ENCODE data around the gene GALT. TPM values are rescaled to one million over a fixed set of nuclear protein-coding genes. Genes with fewer than 3 reads are reported as not detected.
A peak's percentile ranks its signal among the peaks of the same experiment; 100 is the strongest.

The GALT gene
- polyA plus RNA-seq (2013, experiment 1 of 2; ENCODE audit: insufficient read length), result 26.2 TPM
- 27.7 TPM for polyA plus RNA-seq (2013, experiment 2 of 2; ENCODE audit: insufficient read length)

DNA sequence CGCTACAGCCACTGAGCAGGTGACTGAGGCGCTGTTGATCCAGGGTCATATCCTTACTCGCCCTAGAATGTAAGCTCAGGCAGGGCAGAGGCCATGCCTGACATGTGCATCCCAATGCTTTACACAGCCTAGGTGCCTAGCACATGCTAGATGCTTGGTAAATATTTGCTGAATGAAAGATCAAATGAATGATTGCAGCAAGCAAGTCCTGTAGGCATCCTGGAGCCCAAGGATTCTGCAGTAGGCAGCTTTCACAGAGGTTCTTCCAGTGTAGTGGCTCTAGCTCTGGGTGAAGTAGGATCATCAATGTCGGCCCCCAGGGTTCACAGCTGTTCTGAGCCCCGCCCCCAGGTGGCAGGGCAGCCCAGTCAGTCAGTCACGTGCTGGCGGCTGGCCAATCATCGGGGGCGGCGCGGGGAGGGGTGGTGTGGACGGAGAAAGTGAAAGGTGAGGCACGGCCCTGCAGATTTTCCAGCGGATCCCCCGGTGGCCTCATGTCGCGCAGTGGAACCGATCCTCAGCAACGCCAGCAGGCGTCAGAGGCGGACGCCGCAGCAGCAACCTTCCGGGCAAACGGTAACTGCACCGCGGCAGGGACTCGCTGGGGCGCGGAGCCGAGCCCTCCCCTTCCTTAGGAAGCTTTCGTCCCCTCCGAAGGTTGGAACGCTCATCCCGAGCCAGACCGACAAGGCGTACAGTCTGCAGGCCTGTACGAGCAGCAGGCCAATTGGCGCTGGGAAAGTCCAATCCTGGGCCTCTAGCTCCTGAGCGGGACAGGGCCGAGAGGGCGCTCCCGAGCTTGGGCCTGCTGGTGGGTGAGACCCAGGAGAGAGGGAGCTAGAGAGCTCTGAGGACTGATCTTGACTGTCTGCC is at the start of gene GALT:
Gene GALT (plus strand): TSS at position 465 of the 873 bp plus-strand sequence. CDS start 30 bp downstream, at position 495.
- DNase-seq, result peak; percentile 85

GRCh38 chr9:34599546-34599945 is 46.9 kb upstream of the GALT start:
- no peak for DNase-seq

- no peak for DNase-seq
These were observed 45.6 kb upstream of the GALT start for GRCh38 chr9:34600908-34601307.

- no peak for DNase-seq
These were observed 44.4 kb upstream of the GALT start for GRCh38 chr9:34601937-34602573.

DNA sequence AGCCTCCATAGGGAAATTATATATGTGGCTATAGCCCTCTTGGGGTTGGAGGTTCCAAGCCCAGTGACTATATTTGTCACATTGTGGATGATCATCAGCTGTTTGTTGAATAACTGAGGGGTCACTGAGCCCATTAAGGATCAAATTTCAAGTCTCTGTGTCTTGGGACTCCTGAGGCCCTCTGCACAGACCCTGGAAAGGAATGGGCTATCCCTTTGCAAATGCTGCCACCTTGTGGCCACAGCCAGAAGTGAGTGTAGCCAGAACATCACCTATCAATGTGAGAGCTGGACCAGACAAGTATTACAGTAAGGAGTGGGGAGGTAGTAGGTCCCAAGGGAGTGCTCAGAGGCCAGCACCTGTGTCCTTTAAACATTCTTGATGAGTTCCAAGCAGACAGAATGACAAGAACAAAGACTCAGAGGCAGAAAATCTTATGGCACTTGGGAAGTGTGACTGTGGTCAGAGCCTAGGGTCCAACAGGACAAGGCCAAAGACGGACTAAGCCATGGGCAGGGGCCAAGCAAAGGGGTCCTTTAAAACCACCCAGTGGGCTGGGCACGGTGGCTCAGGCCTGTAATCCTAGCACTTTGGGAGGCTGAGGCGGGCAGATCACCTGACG is 42.8 kb upstream of the GALT start:
- peak; percentile 56 for DNase-seq

DNA sequence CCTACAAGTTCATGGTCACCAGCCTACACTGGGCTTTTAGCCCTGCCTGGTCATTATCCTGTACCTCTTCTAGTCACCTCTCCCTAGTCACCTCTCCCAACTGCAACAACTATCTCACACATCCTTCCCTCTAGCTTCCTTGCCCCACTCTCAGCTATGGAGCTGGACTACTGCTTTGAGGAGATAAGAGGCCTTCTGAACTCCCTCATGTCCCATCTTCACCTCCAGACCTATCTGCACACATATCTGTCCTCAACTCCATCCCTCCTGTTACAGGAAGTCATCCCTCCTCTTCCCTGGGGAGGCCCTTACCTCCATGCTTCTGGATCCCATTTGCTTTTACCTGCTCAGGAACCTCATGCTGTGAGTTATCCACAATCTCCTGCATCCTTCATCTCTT is 40.3 kb upstream of the GALT start:
- no peak for DNase-seq

GRCh38 chr9:34606905-34607304 is 39.6 kb upstream of the GALT start:
- DNase-seq, result no peak

- no peak for DNase-seq
These were observed 39.1 kb upstream of the GALT start for GRCh38 chr9:34607331-34607730.

- DNase-seq, result no peak
These were observed 35.9 kb upstream of the GALT start for GRCh38 chr9:34610434-34611206.

- DNase-seq, result no peak
These were observed 35.1 kb upstream of the GALT start for GRCh38 chr9:34611251-34611810.

DNA sequence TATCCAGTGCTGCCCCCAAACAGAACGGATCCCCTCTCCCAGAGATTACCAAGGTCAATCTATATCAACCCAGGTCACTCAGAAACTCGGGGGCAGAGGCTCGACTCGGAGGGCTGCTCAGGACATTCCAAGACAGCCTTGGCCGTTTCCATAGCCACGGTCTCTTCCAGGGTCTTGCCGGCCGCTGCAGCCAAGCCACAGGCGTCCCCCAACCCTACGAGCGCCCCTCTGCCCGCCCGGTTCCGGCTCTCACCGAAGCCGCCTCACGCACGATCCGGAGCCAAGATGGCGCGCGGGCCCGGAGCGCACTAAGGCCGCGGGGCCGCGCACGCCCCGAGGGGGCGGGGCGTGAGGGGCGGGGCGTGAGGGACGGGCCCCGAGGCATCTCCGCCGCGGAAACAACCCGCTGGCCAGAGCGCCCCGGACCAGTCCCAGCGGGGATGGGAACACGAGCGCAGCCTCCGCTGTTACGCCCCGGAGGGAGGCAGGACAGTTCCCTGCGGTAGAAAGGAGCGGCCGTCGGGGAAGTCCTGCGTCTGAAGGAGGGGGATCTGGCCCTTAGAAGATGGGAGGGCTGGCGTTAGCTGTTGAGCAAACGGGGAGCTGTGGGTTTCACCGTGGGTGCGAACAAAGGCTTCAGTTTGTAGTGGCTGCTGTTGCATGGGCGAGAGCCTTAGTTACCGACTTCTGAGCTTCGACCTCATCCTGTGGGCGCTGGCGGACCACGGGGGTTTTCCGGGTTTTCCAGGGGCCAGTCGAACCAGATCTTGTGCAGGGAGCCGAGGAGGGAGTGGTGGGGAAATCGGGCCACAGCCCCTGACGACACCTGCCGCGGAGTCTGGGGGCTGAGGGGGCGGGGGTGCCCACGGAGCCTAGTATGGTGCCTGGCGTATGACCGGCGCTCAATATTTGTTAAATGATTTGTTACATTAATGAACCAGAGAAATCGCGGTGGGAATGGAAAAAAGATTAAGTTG is 34.4 kb upstream of the GALT start, which contains the start of gene RPP25L:
Gene RPP25L (minus strand): TSS at position 287 of the 977 bp plus-strand sequence. CDS start 801 bp downstream, outside the sequence.
- DNase-seq, result peak; percentile 85

- peak; percentile 60 for DNase-seq
These were observed 33.6 kb upstream of the GALT start for GRCh38 chr9:34612788-34613390.

- no peak for DNase-seq
These were observed 31.3 kb upstream of the GALT start for GRCh38 chr9:34615132-34615531.

DNA sequence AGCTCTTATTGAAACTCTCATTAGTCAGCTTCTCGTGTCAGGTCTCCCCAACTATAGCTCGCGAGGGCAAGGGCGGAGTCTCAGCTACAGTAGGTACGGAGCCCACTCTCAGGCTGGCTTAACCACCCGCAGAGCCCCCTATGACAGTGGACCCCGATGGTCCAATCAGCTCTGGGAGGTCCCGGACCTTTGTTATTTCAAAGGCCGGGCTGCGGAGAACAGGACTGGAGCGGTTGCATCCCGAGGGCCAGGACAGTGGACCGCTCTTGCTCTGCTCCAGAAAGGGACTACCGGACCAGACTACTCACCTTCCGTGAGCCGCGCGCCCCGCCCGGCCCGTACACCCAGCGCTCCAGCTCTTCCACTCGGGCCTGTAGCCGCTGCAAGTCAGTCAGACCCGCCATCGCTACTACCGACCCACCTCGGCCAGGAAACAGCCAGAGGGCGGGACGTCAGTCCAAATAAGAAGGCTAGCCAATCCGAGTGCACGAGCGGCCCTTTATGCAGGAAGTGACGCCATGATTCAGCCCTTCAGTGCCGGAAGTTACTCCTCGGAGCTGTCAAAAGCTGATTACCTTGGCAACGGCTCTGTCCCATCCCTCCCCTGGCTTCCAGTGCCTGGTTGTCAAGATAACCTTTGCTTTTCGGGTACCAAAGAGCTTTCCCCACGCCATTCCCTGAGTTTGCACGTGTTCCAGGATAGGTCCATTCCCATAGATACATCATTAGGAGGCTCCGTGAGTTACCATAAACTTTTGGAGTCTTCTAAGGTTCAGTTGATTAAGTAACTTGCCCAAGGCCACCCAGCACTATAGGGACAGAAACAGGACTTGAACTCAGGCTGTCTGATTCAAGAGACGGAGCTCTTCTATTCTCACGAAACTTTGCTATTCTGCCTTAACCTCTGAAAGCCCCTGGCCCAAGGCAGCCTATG is 26.1 kb upstream of the GALT start, which contains the start of gene DCTN3:
Gene DCTN3 (minus strand): TSS at position 435 of the 934 bp plus-strand sequence. CDS start 31 bp downstream, at position 404.
- DNase-seq, result peak; percentile 94

DNA sequence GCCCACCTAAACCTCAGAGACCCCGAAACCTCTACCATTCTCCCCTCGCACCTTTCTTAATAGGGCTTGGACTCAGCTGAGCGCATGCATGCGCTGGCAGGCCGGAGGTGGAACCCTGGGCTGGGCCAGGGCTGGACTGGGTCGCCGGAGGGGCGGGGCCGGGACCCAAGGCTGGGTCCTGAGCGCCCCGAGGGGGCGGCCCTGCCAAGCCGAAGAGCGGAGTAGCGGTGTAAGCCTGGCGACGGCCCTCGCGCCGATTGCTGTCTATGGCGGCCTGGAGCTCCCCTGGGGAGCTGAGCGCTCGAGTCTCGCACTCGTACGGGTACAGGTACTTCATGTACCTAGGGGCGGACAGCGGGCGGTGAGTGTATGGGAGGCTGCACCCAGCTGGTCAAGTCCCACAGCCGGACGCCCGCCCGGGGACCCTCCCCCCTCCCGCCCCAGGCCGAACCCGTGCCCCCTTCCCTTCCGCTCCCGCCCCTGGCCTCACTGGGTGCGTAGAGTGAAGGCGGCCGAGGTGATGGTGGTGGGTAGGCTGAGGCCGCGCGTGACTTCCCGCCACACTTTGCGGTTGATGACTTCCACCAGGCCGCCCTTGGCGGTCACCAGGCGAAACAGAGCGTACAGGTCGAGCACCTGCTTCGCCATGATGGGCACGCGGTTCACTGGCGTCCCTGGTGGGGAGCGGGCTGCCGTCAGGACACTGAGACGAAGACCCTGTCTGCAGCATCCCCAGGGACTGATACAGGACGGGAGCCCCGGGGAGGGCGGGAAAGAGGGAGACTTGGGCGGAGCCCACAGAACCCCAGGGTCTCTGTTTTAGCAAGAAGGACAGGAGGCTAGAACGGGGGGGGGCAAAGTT is 22.9 kb upstream of the GALT start:
- no peak for DNase-seq

- DNase-seq, result no peak
These were observed 21.8 kb upstream of the GALT start for GRCh38 chr9:34624475-34625185.

DNA sequence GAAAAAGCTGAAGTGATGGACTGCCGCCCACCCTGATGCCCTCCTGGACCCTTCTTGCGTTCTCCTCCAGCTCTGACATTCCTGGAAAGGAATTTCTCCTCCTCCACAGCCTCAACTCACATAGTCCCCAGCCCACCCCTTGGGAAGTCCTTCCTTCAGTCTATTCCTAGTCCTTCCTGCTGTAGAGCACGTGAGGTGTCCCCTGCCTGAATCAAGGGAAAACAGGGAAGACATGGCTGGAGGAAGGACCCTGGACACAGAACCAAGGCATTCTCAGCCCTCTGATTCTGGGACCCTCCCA is 21.3 kb upstream of the GALT start:
- no peak for DNase-seq

Data from fibroblast of skin of abdomen (primary cell).